Neural cell (in vitro differentiated cells): ENCODE measurements around the gene STK32B. TPM values are rescaled to one million over a fixed set of nuclear protein-coding genes. Genes with fewer than 3 reads are reported as not detected.
"Not testable (repeated sequence)": the region's sequence is repeated elsewhere in the genome, so short reads cannot be mapped to it uniquely, and the experiment has no call there.

Source experiments
- H2AFZ ChIP-seq: fragments of 200-600, 300-800 bp; sonication (generic), shearing (Covaris generic); 2 replicates; pipeline ENCODE4 v1.6.0; 2014; ENCODE audit warnings: low read depth, mild to moderate bottlenecking, antibody characterized with exemption, low read length, moderate library complexity
- H3F3A ChIP-seq: fragments of 200-600 bp; shearing (Covaris generic); 2 replicates; pipeline ENCODE4 v1.6.1; 2016; ENCODE audit warnings: mild to moderate bottlenecking, moderate library complexity, mixed read lengths, antibody characterized with exemption, low read length; ENCODE audit not compliant: insufficient read depth, poor library complexity, severe bottlenecking
- H3K27ac ChIP-seq: fragments of 200-600, 300-800 bp; sonication (generic), shearing (Covaris generic); 2 replicates; pipeline ENCODE4 v1.5.1; 2014; ENCODE audit warnings: mild to moderate bottlenecking, low read length, moderate library complexity
- H3K27me3 ChIP-seq: fragments of 300-800, 200-600 bp; sonication (generic), shearing (Covaris generic); 2 replicates; pipeline ENCODE4 v1.6.0; 2014; ENCODE audit warnings: mild to moderate bottlenecking, low read depth, low read length, moderate library complexity; ENCODE audit not compliant: insufficient read depth
- H3K36me3 ChIP-seq: fragments of 300-800, 200-600 bp; sonication (generic), shearing (Covaris generic); 2 replicates; pipeline ENCODE4 v1.5.1; 2014; ENCODE audit warnings: mild to moderate bottlenecking, antibody characterized with exemption, low read length, moderate library complexity; ENCODE audit not compliant: insufficient read depth
- H3K4me2 ChIP-seq: fragments of 300-800, 200-600 bp; sonication (generic), shearing (Covaris generic); 2 replicates; pipeline ENCODE4 v1.6.0; 2014; ENCODE audit warnings: mild to moderate bottlenecking, low read length
- H3K4me3 ChIP-seq: fragments of 300-800, 200-600 bp; sonication (generic), shearing (Covaris generic); 2 replicates; pipeline ENCODE4 v1.5.1; 2014; ENCODE audit warnings: mild to moderate bottlenecking, low read length, moderate library complexity
- H3K79me2 ChIP-seq: fragments of 200-600 bp; shearing (Covaris generic); replicated peaks from 2 replicates; pipeline ENCODE4 v1.6.0; 2014; ENCODE audit warnings: mild to moderate bottlenecking, low read length, moderate library complexity; ENCODE audit not compliant: insufficient read depth
- H3K9ac ChIP-seq: fragments of 300-800, 200-600 bp; sonication (generic), shearing (Covaris generic); 2 replicates; pipeline ENCODE4 v1.6.1; 2016; ENCODE audit warnings: mild to moderate bottlenecking, low read length, mixed read lengths
- H3K9me2 ChIP-seq: fragments of 200-600 bp; shearing (Covaris generic); 2 replicates; pipeline ENCODE4 v1.6.1; 2016; ENCODE audit warnings: mild to moderate bottlenecking, low read length, mixed read lengths; ENCODE audit not compliant: insufficient read depth
- H3K9me3 ChIP-seq: fragments of 200-600, 300-800 bp; sonication (generic), shearing (Covaris generic); 2 replicates; pipeline ENCODE4 v1.6.1; 2016; ENCODE audit warnings: mild to moderate bottlenecking, mixed run types, low read length, moderate library complexity, mixed read lengths
- H4K20me1 ChIP-seq: fragments of 200-600 bp; shearing (Covaris generic); 2 replicates; pipeline ENCODE4 v1.6.1; 2016; ENCODE audit warnings: mild to moderate bottlenecking, mixed run types; ENCODE audit not compliant: insufficient read depth
- EP300 ChIP-seq: fragments of 450-650 bp; conservative IDR thresholded peaks from 2 replicates; pipeline ENCODE4 v1.6.1; 2014; ENCODE audit warnings: antibody characterized with exemption, mild to moderate bottlenecking, moderate library complexity; ENCODE audit not compliant: poor library complexity, severe bottlenecking
- EZH2 ChIP-seq: fragments of 200-600, 300-800 bp; shearing (Covaris generic), sonication (generic); IDR thresholded peaks from 2 replicates; pipeline ENCODE4 v1.6.1; 2014; ENCODE audit warnings: antibody characterized with exemption, low read length, borderline replicate concordance, mild to moderate bottlenecking; ENCODE audit not compliant: insufficient read depth, poor library complexity, severe bottlenecking
- MXI1 ChIP-seq: fragments of 450-650 bp; conservative IDR thresholded peaks from 2 replicates; pipeline ENCODE4 v1.6.1; 2014; ENCODE audit warnings: antibody characterized with exemption, mild to moderate bottlenecking; ENCODE audit not compliant: poor library complexity, severe bottlenecking
- POLR2AphosphoS5 ChIP-seq: IDR thresholded peaks from 2 replicates; pipeline ENCODE4 v1.6.1; 2012
- RAD21 ChIP-seq: fragments of 450-650 bp; conservative IDR thresholded peaks from 2 replicates; pipeline ENCODE4 v1.6.1; 2014; ENCODE audit warnings: antibody characterized with exemption, mild to moderate bottlenecking, moderate library complexity
- REST ChIP-seq: IDR thresholded peaks from 2 replicates; pipeline ENCODE4 v1.6.1; 2012; ENCODE audit warnings: borderline replicate concordance
- SMC3 ChIP-seq: fragments of 450-650 bp; conservative IDR thresholded peaks from 2 replicates; pipeline ENCODE4 v1.6.1; 2014; ENCODE audit warnings: antibody characterized with exemption, mild to moderate bottlenecking, moderate library complexity; ENCODE audit not compliant: poor library complexity
- TAF1 ChIP-seq: IDR thresholded peaks from 2 replicates; pipeline ENCODE4 v1.6.1; 2012; ENCODE audit warnings: low read depth
- polyA plus RNA-seq: library from polyadenylated mRNA; depleted of rRNA; stranded (reverse); fragments of >200 nt; gene quantifications from 2 replicates; pipeline ENCODE4 v1.2.3, GENCODE V29; 2014
- TF ChIP-seq, protein P1 (sequence below): fragments of 450-650 bp; IDR thresholded peaks from 2 replicates; pipeline ENCODE4 v1.5.1; 2014; ENCODE audit warnings: antibody characterized with exemption, mild to moderate bottlenecking, moderate library complexity; ENCODE audit not compliant: poor library complexity, severe bottlenecking

STK32B gene
- polyA plus RNA-seq, 1 donor from 2014 or later: 42.8 TPM

DNA sequence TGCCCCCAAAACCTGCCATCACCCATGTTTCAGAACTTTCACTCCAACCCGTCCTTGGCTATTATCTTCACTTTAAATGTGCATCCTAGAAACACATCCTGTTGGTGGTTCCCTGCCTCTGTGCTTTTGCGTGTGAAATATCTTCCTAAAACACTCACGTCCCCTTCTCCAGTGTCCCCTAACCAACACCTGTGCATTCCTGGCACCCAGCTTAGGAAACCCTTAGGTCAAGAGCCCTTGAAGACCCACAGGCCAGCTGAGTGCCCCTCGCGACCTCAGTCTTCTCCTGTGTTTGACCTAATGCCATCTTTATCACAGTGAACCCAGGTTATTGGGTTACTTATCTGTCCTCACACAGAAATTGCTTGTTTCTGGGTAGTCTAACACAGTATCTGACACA is 117.6 kb downstream of the STK32B start:
- no peak overlapping the region for H2AFZ ChIP-seq
- H3K4me3 ChIP-seq: no peak overlapping the region
- no peaks in the 10 kb centered on the region for H3K79me2 ChIP-seq
- no peak overlapping the region for H3K27ac ChIP-seq
- H4K20me1 ChIP-seq: no peaks in the 10 kb centered on the region
- no peaks in the 10 kb centered on the region for H3K27me3 ChIP-seq
- TF ChIP-seq SMC3: no peak
- no peak for TF ChIP-seq TAF1
- TF ChIP-seq REST: no peak
- TF ChIP-seq EP300: no peak
- no peak for TF ChIP-seq EZH2
- TF ChIP-seq MXI1: no peak
- no peak for TF ChIP-seq RAD21
- TF ChIP-seq, protein P1, sequence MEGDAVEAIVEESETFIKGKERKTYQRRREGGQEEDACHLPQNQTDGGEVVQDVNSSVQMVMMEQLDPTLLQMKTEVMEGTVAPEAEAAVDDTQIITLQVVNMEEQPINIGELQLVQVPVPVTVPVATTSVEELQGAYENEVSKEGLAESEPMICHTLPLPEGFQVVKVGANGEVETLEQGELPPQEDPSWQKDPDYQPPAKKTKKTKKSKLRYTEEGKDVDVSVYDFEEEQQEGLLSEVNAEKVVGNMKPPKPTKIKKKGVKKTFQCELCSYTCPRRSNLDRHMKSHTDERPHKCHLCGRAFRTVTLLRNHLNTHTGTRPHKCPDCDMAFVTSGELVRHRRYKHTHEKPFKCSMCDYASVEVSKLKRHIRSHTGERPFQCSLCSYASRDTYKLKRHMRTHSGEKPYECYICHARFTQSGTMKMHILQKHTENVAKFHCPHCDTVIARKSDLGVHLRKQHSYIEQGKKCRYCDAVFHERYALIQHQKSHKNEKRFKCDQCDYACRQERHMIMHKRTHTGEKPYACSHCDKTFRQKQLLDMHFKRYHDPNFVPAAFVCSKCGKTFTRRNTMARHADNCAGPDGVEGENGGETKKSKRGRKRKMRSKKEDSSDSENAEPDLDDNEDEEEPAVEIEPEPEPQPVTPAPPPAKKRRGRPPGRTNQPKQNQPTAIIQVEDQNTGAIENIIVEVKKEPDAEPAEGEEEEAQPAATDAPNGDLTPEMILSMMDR: no peak
- no peak for TF ChIP-seq POLR2AphosphoS5
- no peak overlapping the region for H3K9ac ChIP-seq
- H3K4me2 ChIP-seq: no peak overlapping the region
- H3K9me2 ChIP-seq: no peaks in the 10 kb centered on the region
- H3F3A ChIP-seq: no peaks in the 10 kb centered on the region
- no peaks in the 10 kb centered on the region for H3K36me3 ChIP-seq
- H3K9me3 ChIP-seq: no peaks in the 10 kb centered on the region

DNA sequence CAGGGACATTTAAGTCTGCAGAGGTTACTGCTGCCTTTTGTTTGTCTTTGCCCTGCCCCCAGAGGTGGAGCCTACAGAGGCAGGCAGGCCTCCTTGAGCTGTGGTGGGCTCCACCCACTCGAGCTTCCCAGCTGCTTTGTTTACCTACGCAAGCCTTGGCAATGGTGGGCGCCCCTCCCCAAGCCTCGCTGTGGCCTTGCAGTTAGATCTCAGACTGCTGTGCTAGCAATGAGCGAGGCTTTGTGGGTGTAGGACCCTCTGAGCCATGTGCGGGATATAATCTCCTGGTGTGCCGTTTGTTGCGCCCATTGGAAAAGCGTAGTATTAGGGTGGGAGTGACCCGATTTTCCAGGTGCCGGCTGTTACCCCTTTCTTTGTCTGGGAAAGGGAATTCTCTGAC is 124.6 kb downstream of the STK32B start:
- not testable (repeated sequence) for H3K4me3 ChIP-seq, H3K27me3 ChIP-seq, H3K9me3 ChIP-seq

DNA sequence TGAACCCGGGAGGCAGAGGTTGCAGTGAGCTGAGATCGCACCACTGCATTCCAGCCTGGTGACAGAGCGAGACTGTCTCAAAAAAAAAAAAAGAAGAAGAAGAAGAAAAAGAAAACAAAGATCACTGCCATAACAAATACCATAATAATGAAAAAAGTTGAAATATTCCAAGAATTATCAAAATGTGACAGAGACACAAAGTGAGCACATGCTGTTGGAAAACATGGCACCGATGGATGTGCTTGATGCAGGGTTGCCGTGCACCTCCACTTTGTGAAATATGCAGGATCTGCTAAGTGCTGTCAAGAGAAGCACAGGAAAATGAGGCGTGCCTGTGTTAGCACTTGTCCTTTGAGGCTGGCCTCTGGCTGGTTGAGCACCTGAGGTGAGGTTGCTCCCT is 133.3 kb downstream of the STK32B start:
- no peak overlapping the region for H3K4me2 ChIP-seq
- no peak overlapping the region for H3K4me3 ChIP-seq
- TF ChIP-seq POLR2AphosphoS5: no peak
- no peak for TF ChIP-seq EZH2
- TF ChIP-seq RAD21: no peak
- TF ChIP-seq, protein P1: no peak
- no peak for TF ChIP-seq SMC3
- TF ChIP-seq EP300: no peak
- TF ChIP-seq REST: no peak
- TF ChIP-seq MXI1: no peak
- no peak overlapping the region for H3K27ac ChIP-seq
- no peaks in the 10 kb centered on the region for H3K36me3 ChIP-seq
- no peaks in the 10 kb centered on the region for H3K9me3 ChIP-seq
- no peaks in the 10 kb centered on the region for H4K20me1 ChIP-seq
- H3K79me2 ChIP-seq: no peaks in the 10 kb centered on the region
- no peaks in the 10 kb centered on the region for H3K9me2 ChIP-seq
- H2AFZ ChIP-seq: no peak overlapping the region
- no peaks in the 10 kb centered on the region for H3K27me3 ChIP-seq
- H3F3A ChIP-seq: no peaks in the 10 kb centered on the region
- no peak overlapping the region for H3K9ac ChIP-seq

More for the DNA sequence above, 124.6 kb downstream of the STK32B start:
- not testable (repeated sequence) for H3F3A ChIP-seq, H3K9me2 ChIP-seq, H2AFZ ChIP-seq, H4K20me1 ChIP-seq, H3K36me3 ChIP-seq, H3K4me2 ChIP-seq, H3K27ac ChIP-seq, H3K79me2 ChIP-seq, H3K9ac ChIP-seq
